Neutrophil (primary cell): ENCODE data around the gene UBE2O.

Source experiments
- H3K27ac ChIP-seq: fragments of 200-600 bp; sonication (generic); 2 replicates; pipeline ENCODE4 v1.5.1; 2016; ENCODE audit warnings: mild to moderate bottlenecking, moderate library complexity
- H3K27me3 ChIP-seq: fragments of 200-600 bp; sonication (generic); 2 replicates; pipeline ENCODE4 v1.6.0; 2016; ENCODE audit warnings: mild to moderate bottlenecking
- H3K36me3 ChIP-seq: fragments of 200-600 bp; sonication (generic); 2 replicates; pipeline ENCODE4 v1.5.1; 2017
- H3K4me1 ChIP-seq, 2 experiments: fragments of 200-600 bp in 1 of 2; sonication (generic) in 1 of 2; 1 replicate in 1 of 2; 2 replicates in 1 of 2; pipeline versions ENCODE4 v1.5.1 to v1.6.1; 2013 to 2016; ENCODE audit warnings: low read depth in 1 of 2, low read length in 1 of 2, mild to moderate bottlenecking in 1 of 2, moderate library complexity in 1 of 2; ENCODE audit not compliant: control insufficient read depth in 1 of 2, insufficient read depth in 1 of 2
- H3K4me3 ChIP-seq, 2 experiments: fragments of 200-600 bp in 1 of 2; sonication (generic) in 1 of 2; 1 replicate in 1 of 2; 2 replicates in 1 of 2; pipeline ENCODE4 v1.5.1; 2013 to 2016; ENCODE audit warnings: low read depth in 1 of 2, low read length in 1 of 2, mild to moderate bottlenecking in 1 of 2, moderate library complexity in 1 of 2
- H3K9me3 ChIP-seq: fragments of 200-600 bp; sonication (generic); 2 replicates; pipeline ENCODE4 v1.5.1; 2016
- CTCF ChIP-seq: fragments of 200-600 bp; sonication (generic); IDR thresholded peaks from 2 replicates; pipeline ENCODE4 v1.5.1; 2016; ENCODE audit warnings: antibody characterized with exemption

Gene UBE2O

GRCh38 chr17:76438906-76439305 is 14.0 kb downstream of the UBE2O start:
- H3K9me3 ChIP-seq = no peaks in the 10 kb centered on the region
- H3K27ac ChIP-seq = no peak overlapping the region
- H3K4me3 ChIP-seq = no peak overlapping the region
- no peaks in the 10 kb centered on the region for H3K27me3 ChIP-seq
- no peak for TF ChIP-seq CTCF
- H3K36me3 ChIP-seq = no peaks in the 10 kb centered on the region
- peaks cover 27 to 31% of the 10 kb centered on the region in 2 experiments for H3K4me1 ChIP-seq

- H3K9me3 ChIP-seq = no peaks in the 10 kb centered on the region
- H3K4me1 ChIP-seq = peaks cover 17 to 20% of the 10 kb centered on the region in 2 experiments
- no peak overlapping the region for H3K4me3 ChIP-seq
- no peaks in the 10 kb centered on the region for H3K27me3 ChIP-seq
- H3K36me3 ChIP-seq = no peaks in the 10 kb centered on the region
- no peak for TF ChIP-seq CTCF
- H3K27ac ChIP-seq = no peak overlapping the region
Observed at GRCh38 chr17:76437467-76438402, 15.2 kb downstream of the UBE2O start.

GRCh38 chr17:76435751-76436150 is 17.2 kb downstream of the UBE2O start:
- H3K36me3 ChIP-seq = no peaks in the 10 kb centered on the region
- no peak overlapping the region for H3K4me3 ChIP-seq
- no peak overlapping the region for H3K27ac ChIP-seq
- no peaks in the 10 kb centered on the region for H3K9me3 ChIP-seq
- no peaks in the 10 kb centered on the region for H3K4me1 ChIP-seq
- TF ChIP-seq CTCF = no peak
- H3K27me3 ChIP-seq = no peaks in the 10 kb centered on the region

GRCh38 chr17:76434870-76435269 is 18.1 kb downstream of the UBE2O start:
- Histone ChIP-seq H3K4me3 (no peak overlapping the region), H3K36me3 (no peaks in the 10 kb centered on the region), H3K9me3 (no peaks in the 10 kb centered on the region), H3K27ac (no peak overlapping the region), H3K4me1 (no peaks in the 10 kb centered on the region), H3K27me3 (no peaks in the 10 kb centered on the region)
- TF ChIP-seq CTCF = no peak

- no peak overlapping the region for H3K27ac ChIP-seq
- H3K36me3 ChIP-seq = no peaks in the 10 kb centered on the region
- H3K4me1 ChIP-seq = no peaks in the 10 kb centered on the region
- no peaks in the 10 kb centered on the region for H3K27me3 ChIP-seq
- no peak overlapping the region for H3K4me3 ChIP-seq
- no peaks in the 10 kb centered on the region for H3K9me3 ChIP-seq
- no peak for TF ChIP-seq CTCF
Observed at GRCh38 chr17:76433693-76434092, 19.3 kb downstream of the UBE2O start.
